LNCaP clone FGC (cell line): Measurements from ENCODE around the gene ATP1B1.

Experiments used
- DNase-seq: peaks from one replicate; pipeline ENCODE4 v3.0.0-alpha.2; 2011; ENCODE audit warnings: low read depth
- H3K4me3 ChIP-seq: 2 replicates; pipeline ENCODE4 v1.5.1; 2011; ENCODE audit warnings: mild to moderate bottlenecking, low read depth, low read length, control low read depth
- TF ChIP-seq, protein P1 (sequence below): IDR thresholded peaks from 2 replicates; pipeline ENCODE4 v1.5.1; 2012; ENCODE audit warnings: mild to moderate bottlenecking; ENCODE audit not compliant: control insufficient read depth, insufficient read depth; ENCODE audit errors: extremely low read depth

ATP1B1 gene

DNA sequence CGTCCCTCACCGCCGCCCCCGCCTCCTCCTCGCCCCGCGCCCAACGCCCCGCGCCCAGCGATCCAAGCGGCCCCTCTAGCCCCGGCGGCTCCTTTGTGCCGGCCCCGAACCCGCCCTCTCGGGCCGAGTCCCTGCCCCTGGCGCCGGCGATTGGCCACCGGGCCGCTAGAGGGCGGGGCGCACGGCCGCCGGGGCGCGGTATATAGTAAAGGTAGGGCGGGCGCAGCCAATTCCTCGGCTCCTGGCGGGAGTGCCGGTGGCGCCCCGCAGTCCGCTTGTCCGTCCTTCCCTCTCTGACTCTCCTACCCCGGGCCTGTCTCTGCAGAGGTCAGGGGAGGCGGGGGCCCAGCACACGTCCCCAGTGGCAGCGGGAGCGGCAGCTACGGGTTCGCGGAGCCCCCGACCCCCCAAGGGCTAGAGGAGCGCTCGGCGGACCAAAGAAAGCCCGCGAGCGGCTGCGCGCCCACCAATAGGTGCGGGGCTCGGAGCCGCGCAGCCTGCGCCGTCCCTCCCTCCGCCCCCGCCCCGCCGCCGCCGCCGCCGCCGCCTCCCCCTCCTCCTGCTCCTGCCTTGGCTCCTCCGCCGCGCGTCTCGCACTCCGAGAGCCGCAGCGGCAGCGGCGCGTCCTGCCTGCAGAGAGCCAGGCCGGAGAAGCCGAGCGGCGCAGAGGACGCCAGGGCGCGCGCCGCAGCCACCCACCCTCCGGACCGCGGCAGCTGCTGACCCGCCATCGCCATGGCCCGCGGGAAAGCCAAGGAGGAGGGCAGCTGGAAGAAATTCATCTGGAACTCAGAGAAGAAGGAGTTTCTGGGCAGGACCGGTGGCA lies at the start of gene ATP1B1:
ATP1B1 (plus strand) TSS at position 596 of the 826 bp plus-strand sequence; CDS start at position 736, 140 bp downstream.
- H3K4me3 ChIP-seq: peak within 1 kb of the TSS; percentile 59
- DNase-seq: no peak
- TF ChIP-seq, protein P1, sequence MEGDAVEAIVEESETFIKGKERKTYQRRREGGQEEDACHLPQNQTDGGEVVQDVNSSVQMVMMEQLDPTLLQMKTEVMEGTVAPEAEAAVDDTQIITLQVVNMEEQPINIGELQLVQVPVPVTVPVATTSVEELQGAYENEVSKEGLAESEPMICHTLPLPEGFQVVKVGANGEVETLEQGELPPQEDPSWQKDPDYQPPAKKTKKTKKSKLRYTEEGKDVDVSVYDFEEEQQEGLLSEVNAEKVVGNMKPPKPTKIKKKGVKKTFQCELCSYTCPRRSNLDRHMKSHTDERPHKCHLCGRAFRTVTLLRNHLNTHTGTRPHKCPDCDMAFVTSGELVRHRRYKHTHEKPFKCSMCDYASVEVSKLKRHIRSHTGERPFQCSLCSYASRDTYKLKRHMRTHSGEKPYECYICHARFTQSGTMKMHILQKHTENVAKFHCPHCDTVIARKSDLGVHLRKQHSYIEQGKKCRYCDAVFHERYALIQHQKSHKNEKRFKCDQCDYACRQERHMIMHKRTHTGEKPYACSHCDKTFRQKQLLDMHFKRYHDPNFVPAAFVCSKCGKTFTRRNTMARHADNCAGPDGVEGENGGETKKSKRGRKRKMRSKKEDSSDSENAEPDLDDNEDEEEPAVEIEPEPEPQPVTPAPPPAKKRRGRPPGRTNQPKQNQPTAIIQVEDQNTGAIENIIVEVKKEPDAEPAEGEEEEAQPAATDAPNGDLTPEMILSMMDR: no peak

DNA sequence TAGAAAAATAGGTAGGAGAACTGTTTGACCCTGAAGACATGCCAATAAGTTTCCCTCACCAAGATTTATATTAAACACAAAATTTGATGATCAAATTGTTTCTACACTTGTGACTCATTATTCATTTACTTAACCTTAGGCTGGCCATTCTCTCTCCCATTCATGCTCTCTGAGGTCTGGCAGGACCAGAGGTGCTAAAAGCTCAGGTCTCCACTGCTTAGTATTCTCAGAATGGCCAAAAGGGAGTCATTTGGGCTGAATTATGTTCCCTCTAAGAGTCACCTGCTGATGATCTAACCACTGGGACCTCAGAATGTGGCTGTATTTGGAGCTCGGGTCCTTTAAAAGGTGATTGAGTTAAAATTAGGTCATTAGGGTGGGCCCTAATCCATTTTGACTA lies 47.1 kb upstream of the ATP1B1 start:
- H3K4me3 ChIP-seq: no peak overlapping the region
- DNase-seq: no peak
- TF ChIP-seq, protein P1: no peak

DNA sequence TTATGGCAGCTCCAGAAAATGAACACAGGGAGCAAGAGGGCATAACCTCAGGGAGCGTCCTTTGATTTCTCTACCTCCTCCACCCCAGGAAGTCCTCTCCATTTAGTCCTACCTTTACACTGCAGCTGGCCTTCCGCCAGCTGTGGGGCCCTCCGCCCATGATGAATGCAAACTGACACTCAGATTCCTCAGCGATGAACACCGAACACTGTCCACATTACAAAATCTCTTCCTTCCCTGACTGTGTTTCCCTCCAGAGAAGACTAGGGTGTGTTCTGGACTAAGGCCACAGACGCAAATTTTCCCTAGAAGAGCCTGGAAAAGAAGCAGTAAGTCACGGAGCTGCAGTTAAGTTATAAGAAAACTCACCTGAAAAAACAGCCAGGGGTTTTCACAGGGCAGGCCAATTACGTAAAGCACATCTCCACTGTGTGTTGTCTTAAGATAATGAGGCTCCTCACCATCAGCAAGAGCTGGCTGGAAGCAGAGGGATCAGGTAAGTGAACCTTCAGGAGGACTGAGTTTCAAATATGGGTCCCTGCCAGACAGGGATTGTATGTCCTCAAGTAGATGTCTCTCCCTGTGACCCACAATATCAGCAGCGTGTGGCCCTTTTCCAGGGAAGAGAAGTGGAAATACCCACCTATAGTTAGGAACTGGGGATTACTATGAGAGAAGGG lies 46.3 kb upstream of the ATP1B1 start:
- no peak overlapping the region for H3K4me3 ChIP-seq
- DNase-seq: no peak
- TF ChIP-seq, protein P1: no peak

DNA sequence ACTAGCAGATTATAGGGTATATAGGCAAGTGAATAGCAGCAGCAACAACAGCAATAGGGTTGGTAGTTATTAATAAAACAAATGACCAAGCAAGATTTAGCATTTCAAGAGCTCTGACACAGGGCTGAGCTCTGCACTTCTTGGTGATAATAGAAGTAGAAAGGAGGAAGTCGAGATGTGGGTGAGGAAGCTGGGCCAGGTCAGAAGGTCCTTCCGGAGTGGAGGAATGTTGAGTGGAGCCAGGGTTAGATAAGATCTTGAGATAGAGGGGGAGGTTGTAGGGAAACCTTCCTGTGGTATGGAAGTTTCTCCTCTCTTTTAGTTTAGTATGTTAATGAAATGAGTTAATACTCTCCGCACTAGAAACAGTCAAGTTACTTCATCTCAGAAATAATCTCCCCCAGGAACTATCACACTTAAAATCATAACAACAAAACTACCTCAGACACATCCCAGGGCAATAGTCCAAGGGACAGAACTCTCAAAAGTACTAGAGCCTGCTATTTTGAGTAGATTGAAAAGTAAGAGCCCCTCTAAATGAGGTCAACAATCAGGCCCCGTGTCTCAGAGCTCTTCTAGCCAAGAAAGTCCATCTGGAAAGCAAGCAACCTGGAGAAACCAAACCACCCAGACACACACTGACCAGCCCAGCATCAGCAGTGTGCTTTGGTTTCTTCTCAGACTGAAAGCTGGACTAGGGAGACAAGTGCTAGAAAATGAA lies 45.4 kb upstream of the ATP1B1 start:
- no peak overlapping the region for H3K4me3 ChIP-seq
- no peak for DNase-seq
- TF ChIP-seq, protein P1: no peak

DNA sequence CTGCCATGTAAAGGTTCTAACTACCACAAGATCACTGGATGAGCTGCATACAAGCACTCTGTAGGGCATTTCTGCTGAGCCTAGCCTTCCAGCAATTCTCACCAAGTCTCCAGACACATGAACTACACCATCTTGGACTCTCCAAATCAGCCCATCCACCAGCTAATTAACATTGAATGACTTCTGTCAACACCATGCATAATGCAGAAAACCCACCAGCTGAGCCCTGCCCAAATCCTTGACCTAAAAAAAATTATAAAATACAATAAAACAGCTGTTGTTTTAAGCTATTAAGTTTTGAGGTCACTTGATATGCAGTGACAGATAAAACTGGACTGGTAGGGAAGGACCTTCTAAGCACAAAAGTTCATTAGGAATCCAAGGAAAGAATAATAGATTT lies 44.3 kb upstream of the ATP1B1 start:
- no peak for DNase-seq
- no peak overlapping the region for H3K4me3 ChIP-seq
- TF ChIP-seq, protein P1: no peak

DNA sequence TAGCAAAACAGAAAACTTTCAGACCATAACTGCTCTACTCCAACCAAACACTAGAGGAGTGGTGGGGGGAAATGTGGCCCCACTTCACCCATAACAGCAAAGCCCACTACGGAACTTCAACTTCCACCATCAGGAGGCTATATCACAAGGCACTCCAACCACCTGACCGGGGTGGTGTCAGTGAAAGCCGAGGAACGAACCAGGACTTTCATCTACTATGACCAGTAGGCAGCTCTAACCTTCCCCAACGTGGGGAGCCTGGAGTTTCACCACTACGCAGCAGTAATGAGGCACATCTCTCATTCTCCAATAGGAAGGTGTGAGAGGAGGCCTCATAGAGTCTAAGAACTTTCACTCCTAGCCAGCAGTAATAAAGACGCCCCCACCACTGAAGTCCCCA lies 42.4 kb upstream of the ATP1B1 start:
- H3K4me3 ChIP-seq: no peak overlapping the region
- DNase-seq: no peak
- TF ChIP-seq, protein P1: no peak
